HepG2 (cell line): ENCODE measurements around the gene WNT5A. TPM values are rescaled to one million over a fixed set of nuclear protein-coding genes. Genes with fewer than 3 reads are reported as not detected.

Experiments
- ARID2 ChIP-seq: sonication (generic); formaldehyde crosslinking; IDR thresholded peaks from 2 replicates; pipeline ENCODE4 v1.8.1; 2022; ENCODE audit warnings: mild to moderate bottlenecking, missing genetic modification reagents, borderline replicate concordance
- ARNTL ChIP-seq: sonication (generic); formaldehyde crosslinking; IDR thresholded peaks from 2 replicates; pipeline ENCODE4 v1.4.0; 2020; ENCODE audit warnings: mild to moderate bottlenecking, missing genetic modification reagents
- CREB1 ChIP-seq, 2 experiments: fragments of 450-650 bp in 1 of 2; IDR thresholded peaks; 2 replicates each; pipeline ENCODE4 v1.6.1; 2016 to 2017; ENCODE audit warnings: control low read depth in 1 of 2, mild to moderate bottlenecking in 1 of 2, missing compliant biosample characterization in 1 of 2, missing genetic modification characterization in 1 of 2
- GATAD1 ChIP-seq: IDR thresholded peaks from 2 replicates; pipeline ENCODE4 v1.6.1; 2016; ENCODE audit warnings: missing genetic modification reagents, missing compliant biosample characterization
- GFI1 ChIP-seq: sonication (generic); formaldehyde crosslinking; IDR thresholded peaks from 2 replicates; pipeline ENCODE4 v1.5.0; 2020; ENCODE audit warnings: missing genetic modification reagents, mild to moderate bottlenecking, borderline replicate concordance
- NFYC ChIP-seq: IDR thresholded peaks from 2 replicates; pipeline ENCODE4 v1.6.1; 2016; ENCODE audit warnings: missing genetic modification reagents, missing compliant biosample characterization
- NR2C2 ChIP-seq: sonication (generic); formaldehyde crosslinking; IDR thresholded peaks from 2 replicates; pipeline ENCODE4 v1.4.0; 2020; ENCODE audit warnings: missing genetic modification reagents, mild to moderate bottlenecking, moderate library complexity, borderline replicate concordance
- ZNF350 ChIP-seq: sonication (generic); formaldehyde crosslinking; IDR thresholded peaks from 2 replicates; pipeline ENCODE4 v1.4.0; 2020; ENCODE audit warnings: mild to moderate bottlenecking, low read depth, missing genetic modification reagents, borderline replicate concordance
- ZNF564 ChIP-seq: sonication (generic); formaldehyde crosslinking; IDR thresholded peaks from 2 replicates; pipeline ENCODE4 v1.8.1; 2023; ENCODE audit warnings: mild to moderate bottlenecking, missing genetic modification reagents
- ZUFSP ChIP-seq: sonication (generic); formaldehyde crosslinking; IDR thresholded peaks from 2 replicates; pipeline ENCODE4 v1.9.0; 2021; ENCODE audit warnings: missing genetic modification reagents, mild to moderate bottlenecking, borderline replicate concordance
- polyA plus RNA-seq, 8 experiments: library from polyadenylated mRNA; depleted of rRNA in 3 of 8; stranded (reverse) in 7 of 8; unstranded in 1 of 8; fragments of >200 nt; fragmentation: Illumina TruSeq in 4 of 8; extraction: Trizol in 4 of 8; gene quantifications; 2 replicates each; pipeline versions ENCODE4 v1.2.1 to v1.2.3, GENCODE V29; 2011 to 2016; ENCODE audit warnings: low read depth in 4 of 8, missing spikeins in 1 of 8, mixed read lengths in 1 of 8; ENCODE audit not compliant: insufficient read depth in 1 of 8
- total RNA-seq, 5 experiments: library from RNA; depleted of rRNA; stranded (reverse); fragments of >200 nt; fragmentation: Illumina TruSeq; extraction: Trizol; gene quantifications; 2 replicates each; pipeline ENCODE4 v1.2.3, GENCODE V29; 2016; ENCODE audit warnings: low read depth in 1 of 5
- TF ChIP-seq, protein P1 (sequence below): sonication (generic); formaldehyde crosslinking; IDR thresholded peaks from 2 replicates; pipeline ENCODE4 v1.4.0; 2020; ENCODE audit warnings: missing genetic modification reagents, mild to moderate bottlenecking, borderline replicate concordance

Gene WNT5A
- total and polyA plus RNA-seq, 2 of the 13 experiments (the other 11 are each of a cell fraction or from before 2014, with no cell fraction given) = not detected

DNA sequence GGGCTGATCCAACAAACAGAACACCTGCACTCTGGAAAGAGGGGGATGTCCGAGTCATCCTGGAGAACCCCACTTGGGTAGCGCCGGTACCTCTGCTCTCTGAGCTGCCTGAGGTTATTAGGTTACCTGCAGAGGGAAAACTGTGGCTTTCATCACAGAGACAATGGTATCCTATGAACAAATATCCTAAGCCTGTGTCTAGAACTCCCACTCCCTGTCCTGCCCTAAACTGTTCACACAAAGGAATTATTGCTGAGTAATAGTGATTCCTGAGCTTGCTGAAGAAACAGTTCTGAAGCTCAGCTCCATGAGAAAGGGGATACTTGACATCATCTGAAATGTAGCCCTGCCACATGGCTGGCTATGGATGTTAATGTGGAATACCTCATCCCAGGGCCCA lies 31.9 kb upstream of the WNT5A start (continued):
- TF ChIP-seq NR2C2 (CRISPR knock-in tag) = no peak
- TF ChIP-seq GFI1 = no peak
- TF ChIP-seq GATAD1 (CRISPR knock-in tag) = no peak
- TF ChIP-seq ZUFSP (CRISPR knock-in tag) = no peak
- TF ChIP-seq CREB1 (IDR thresholded peaks at IDR 0.05) = no peak
- TF ChIP-seq CREB1 (CRISPR knock-in tag; IDR thresholded peaks at IDR 0.05) = no peak
- no peak for TF ChIP-seq NFYC (CRISPR knock-in tag)
- no peak for TF ChIP-seq ZNF350
- TF ChIP-seq ZNF564 (CRISPR knock-in tag) = no peak
- TF ChIP-seq, protein P1, sequence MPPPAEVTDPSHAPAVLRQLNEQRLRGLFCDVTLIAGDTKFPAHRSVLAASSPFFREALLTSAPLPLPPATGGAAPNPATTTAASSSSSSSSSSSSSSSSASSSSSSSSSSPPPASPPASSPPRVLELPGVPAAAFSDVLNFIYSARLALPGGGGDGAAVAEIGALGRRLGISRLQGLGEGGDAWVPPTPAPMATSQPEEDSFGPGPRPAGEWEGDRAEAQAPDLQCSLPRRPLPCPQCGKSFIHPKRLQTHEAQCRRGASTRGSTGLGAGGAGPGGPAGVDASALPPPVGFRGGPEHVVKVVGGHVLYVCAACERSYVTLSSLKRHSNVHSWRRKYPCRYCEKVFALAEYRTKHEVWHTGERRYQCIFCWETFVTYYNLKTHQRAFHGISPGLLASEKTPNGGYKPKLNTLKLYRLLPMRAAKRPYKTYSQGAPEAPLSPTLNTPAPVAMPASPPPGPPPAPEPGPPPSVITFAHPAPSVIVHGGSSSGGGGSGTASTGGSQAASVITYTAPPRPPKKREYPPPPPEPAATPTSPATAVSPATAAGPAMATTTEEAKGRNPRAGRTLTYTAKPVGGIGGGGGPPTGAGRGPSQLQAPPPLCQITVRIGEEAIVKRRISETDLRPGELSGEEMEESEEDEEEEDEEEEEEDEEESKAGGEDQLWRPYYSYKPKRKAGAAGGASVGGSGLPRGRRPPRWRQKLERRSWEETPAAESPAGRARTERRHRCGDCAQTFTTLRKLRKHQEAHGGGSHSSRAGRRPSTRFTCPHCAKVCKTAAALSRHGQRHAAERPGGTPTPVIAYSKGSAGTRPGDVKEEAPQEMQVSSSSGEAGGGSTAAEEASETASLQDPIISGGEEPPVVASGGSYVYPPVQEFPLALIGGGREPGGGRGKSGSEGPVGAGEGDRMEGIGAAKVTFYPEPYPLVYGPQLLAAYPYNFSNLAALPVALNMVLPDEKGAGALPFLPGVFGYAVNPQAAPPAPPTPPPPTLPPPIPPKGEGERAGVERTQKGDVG (CRISPR knock-in tag) = no peak
- TF ChIP-seq ARNTL (CRISPR knock-in tag) = no peak
- TF ChIP-seq ARID2 (CRISPR knock-in tag) = no peak
